ENCODE results near the gene UFD1. TPM values are rescaled to one million over a fixed set of nuclear protein-coding genes. Genes with fewer than 3 reads are reported as not detected.

Gene UFD1
- total and polyA plus RNA-seq, 9 of the 15 experiments (the other 6 are each of a cell fraction or from before 2014, with no cell fraction given), result 238 to 645 (median 363) TPM

DNA sequence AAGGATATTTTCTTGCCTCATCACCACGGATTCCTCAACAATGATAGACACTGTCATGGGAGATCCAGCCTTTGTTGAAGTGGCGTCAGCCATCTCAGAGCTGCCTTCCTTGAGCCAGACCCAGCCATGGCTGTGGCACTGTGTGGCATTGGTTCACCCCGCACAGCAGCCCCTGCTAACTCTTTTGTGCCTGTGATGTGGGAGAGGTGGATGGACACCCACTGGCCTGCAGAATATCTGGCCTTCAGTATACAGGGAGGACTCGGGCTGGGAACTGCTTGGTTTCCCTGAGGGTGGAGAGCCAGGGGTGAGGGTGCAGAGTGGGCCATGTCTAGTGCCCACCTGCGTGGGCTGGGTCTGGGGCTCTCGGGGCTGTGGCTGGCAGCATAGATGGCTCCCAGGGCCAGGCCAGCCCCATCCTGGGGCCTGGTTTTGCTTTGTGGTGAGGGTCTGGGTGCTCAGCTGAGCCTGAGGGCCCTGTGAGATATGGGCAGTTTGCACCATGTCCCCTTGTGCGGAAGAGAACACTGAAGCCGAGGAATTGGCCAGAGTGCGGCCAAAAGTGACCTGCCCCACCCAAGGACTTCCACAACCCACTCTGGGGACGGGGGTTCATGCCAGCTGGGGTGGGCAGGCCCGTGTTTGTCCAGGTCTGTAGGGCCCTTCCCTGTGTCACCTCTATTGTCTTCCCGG lies 39.1 kb upstream of the UFD1 start:
- CTCF ChIA-PET (ENCODE audit: low intra/inter-chr PET ratio), result no interaction called here
- Histone ChIP-seq H3K27me3 (ENCODE audit: control insufficient read depth in 2 of 2, insufficient read depth in 2 of 2, low read length in 2 of 2) (no peaks in the 10 kb centered on the region), H2AFZ (ENCODE audit: low read depth, low read length) (no peak overlapping the region), H3K4me2 (ENCODE audit: insufficient read depth, low read length) (no peak overlapping the region), H4K20me1 (replicated peaks; ENCODE audit: control insufficient read depth, insufficient read depth, low read length) (peaks cover 12% of the 10 kb centered on the region), H3K4me3 (no peak overlapping the region), H3K4me1 (replicated peaks in 1 of 2; ENCODE audit: control insufficient read depth in 2 of 2, insufficient read depth in 2 of 2, low read length in 2 of 2) (peaks cover 0 to 20% of the 10 kb centered on the region in 2 experiments; a peak in 2 of 5 replicates), H3K27ac (ENCODE audit: extremely low read depth, low read depth, low read length) (no peak overlapping the region), H3K9me1 (ENCODE audit: control insufficient read depth, insufficient read depth, low read length) (peaks cover 3% of the 10 kb centered on the region), H3K9ac (ENCODE audit: insufficient read depth in 1 of 2, low read depth in 2 of 2, low read length in 2 of 2) (peak overlapping the region in 1 of 2 experiments; percentile 2; a peak in 1 of 4 replicates), H3K79me2 (ENCODE audit: control insufficient read depth, insufficient read depth, low read length) (no peaks in the 10 kb centered on the region), H3K36me3 (ENCODE audit: control insufficient read depth, insufficient read depth, low read length) (peaks cover 97% of the 10 kb centered on the region), H3K9me3 (replicated peaks; ENCODE audit: control insufficient read depth, insufficient read depth, low read depth, low read length) (no peaks in the 10 kb centered on the region)
- POLR2A ChIA-PET, result interaction anchor here (0.6 to 3.4 kb wide), 8 partner anchors 8 to 38 kb away, joined by 3 to 27 read pairs (median 8); partner anchors contain the start of gene CDC45
- FAIRE-seq, result no peak
- in situ Hi-C loops (cut with MboI) (no loop called here), intact Hi-C loops (cut with micrococcal nuclease) (no loop called here)
- WGBS (ENCODE audit: insufficient coverage, low coverage, missing lambda C conversion rate), result 89% methylated on average over 12 of the region's 12 CpGs
- no peak for DNase-seq (ENCODE audit: extremely low read depth in 1 of 4, low spot score in 3 of 4)
- no TSS peak for BruUV-seq (replicated peaks)
- no peak; the same call in 2 of the 3 replicates for ATAC-seq
- TF ChIP-seq CREB1 (IDR thresholded peaks at IDR 0.05) (no peak), CREB1 (CRISPR knock-in tag; IDR thresholded peaks at IDR 0.05) (0 out of 2 replicates have a peak, but pooled peaks have one; percentile 18), HDAC6 (IDR thresholded peaks at IDR 0.05; ENCODE audit: low read depth, low read length) (0 out of 2 replicates have a peak, but pooled peaks have one; percentile 8), MED1 (CRISPR knock-in tag; IDR thresholded peaks at IDR 0.05; ENCODE audit: borderline replicate concordance) (0 out of 2 replicates have a peak, but pooled peaks have one; percentile 18), THRAP3 (IDR thresholded peaks at IDR 0.05; ENCODE audit: borderline replicate concordance) (no peak), HMGXB4 (CRISPR knock-in tag; IDR thresholded peaks at IDR 0.05) (0 out of 2 replicates have a peak, but pooled peaks have one; percentile 54), FOXA3 (CRISPR knock-in tag; conservative IDR thresholded peaks at IDR 0.05 in 1 of 2, IDR thresholded peaks at IDR 0.05 in 1 of 2) (peak in 1 of 2 experiments; percentile 83; a peak in 2 of 4 replicates), HNRNPK (IDR thresholded peaks at IDR 0.05; ENCODE audit: low read depth, low read length, poor library complexity, severe bottlenecking) (no peak)
- TF ChIP-seq, protein P1, sequence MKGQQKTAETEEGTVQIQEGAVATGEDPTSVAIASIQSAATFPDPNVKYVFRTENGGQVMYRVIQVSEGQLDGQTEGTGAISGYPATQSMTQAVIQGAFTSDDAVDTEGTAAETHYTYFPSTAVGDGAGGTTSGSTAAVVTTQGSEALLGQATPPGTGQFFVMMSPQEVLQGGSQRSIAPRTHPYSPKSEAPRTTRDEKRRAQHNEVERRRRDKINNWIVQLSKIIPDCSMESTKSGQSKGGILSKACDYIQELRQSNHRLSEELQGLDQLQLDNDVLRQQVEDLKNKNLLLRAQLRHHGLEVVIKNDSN (CRISPR knock-in tag; IDR thresholded peaks at IDR 0.05), result peak; percentile 55; the same call in 1 of the 2 replicates
